Measurements from ENCODE around the gene CCDC146.
"Not testable (repeated sequence)": the region's sequence is repeated elsewhere in the genome, so short reads cannot be mapped to it uniquely, and the experiment has no call there.

DNA sequence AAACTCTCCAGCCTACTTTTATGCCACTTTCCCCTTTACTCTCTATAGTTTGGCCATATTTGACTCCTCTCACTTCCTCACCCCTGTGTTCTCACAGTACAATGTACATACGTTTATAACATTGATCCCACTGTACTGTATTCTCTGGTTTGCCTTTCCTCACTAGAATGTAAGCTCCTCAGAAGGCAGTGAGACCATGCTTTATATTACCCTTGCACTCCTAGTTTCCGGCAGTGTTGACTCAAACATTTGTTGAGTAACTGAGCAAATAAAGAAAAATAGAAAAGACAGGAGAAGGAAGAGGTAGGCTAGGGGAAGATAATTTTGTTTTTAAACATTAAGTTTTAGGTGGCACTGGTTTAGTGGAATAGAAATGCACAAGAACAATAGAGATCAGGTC, 42.2 kb upstream of the CCDC146 start:
- TF ChIP-seq, protein P1, sequence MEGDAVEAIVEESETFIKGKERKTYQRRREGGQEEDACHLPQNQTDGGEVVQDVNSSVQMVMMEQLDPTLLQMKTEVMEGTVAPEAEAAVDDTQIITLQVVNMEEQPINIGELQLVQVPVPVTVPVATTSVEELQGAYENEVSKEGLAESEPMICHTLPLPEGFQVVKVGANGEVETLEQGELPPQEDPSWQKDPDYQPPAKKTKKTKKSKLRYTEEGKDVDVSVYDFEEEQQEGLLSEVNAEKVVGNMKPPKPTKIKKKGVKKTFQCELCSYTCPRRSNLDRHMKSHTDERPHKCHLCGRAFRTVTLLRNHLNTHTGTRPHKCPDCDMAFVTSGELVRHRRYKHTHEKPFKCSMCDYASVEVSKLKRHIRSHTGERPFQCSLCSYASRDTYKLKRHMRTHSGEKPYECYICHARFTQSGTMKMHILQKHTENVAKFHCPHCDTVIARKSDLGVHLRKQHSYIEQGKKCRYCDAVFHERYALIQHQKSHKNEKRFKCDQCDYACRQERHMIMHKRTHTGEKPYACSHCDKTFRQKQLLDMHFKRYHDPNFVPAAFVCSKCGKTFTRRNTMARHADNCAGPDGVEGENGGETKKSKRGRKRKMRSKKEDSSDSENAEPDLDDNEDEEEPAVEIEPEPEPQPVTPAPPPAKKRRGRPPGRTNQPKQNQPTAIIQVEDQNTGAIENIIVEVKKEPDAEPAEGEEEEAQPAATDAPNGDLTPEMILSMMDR (conservative IDR thresholded peaks at IDR 0.05) = not testable (repeated sequence)
- not testable (repeated sequence) for TF ChIP-seq ZFX (IDR thresholded peaks at IDR 0.05)

All from C4-2B (cell line).